GM18526 (cell line): ENCODE data around the gene QSOX1.

ENCODE experiments used
- POLR2A ChIP-seq: IDR thresholded peaks from 3 replicates; pipeline ENCODE4 v1.6.1; 2011; ENCODE audit not compliant: insufficient read length; ENCODE audit errors: extremely low read depth

The QSOX1 gene

DNA sequence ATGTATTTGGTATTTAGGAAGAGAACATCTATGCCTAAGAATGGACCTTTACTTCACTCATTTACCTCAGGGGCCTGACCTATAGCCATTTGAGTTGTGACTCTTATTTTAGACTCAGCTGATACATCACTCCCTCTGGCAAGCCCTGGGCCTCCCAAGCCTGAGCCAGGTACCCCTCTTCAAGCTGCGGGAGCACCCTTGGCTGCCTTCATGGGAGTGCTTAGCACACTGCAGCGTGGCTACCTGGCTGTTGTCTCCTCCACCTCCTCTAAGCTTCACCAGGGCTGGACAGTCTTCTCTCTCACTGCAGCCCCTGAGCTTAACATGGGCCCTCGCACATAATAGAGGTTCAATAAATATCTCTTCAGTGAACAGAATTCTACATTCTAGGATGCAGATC lies 51.9 kb downstream of the QSOX1 start:
- TF ChIP-seq POLR2A, result no peak

- TF ChIP-seq POLR2A, result no peak
Measured at GRCh38 chr1:180208264-180208663, 53.6 kb downstream of the QSOX1 start.

GRCh38 chr1:180210008-180210620 lies 55.4 kb downstream of the QSOX1 start:
- TF ChIP-seq POLR2A, result no peak

GRCh38 chr1:180211156-180211859 lies 56.6 kb downstream of the QSOX1 start:
- TF ChIP-seq POLR2A, result no peak

GRCh38 chr1:180211860-180212229 lies 57.2 kb downstream of the QSOX1 start:
- TF ChIP-seq POLR2A, result no peak

DNA sequence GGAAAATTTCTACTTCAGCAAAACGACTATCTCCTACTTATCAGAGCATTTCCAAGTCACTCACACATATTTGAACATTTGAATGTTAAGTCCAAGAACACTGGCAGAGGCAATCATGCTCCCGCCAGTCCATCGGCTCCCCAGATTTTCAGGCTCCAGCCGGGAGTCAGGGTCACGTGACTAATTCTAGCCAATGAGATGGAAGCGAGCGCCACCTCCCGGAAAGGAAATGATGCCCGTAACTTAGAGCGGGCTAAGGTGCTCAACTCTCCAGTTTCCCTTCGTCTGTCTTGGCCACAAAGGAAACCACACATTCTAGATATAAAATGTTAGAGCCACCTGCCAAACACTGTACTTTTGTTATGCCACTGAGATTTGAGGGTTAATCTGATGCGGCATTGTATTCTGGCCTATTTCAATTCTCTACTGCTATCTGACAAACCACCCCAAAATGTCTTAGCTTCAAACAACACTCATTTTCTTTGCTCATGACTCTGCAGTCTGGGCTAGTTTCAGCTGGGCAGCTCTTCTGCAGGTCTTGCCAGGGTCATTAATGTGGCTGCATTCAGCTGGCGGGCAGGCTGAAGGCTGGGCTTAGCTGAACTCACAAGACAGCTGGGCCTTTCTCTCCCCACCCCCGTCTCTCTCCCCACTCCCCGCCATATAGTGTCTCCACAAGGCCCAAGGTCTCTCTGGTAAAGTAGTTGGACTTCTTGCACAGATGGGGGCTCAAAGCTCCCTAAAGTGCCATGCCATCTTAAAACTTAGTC lies 58.9 kb downstream of the QSOX1 start:
- no peak for TF ChIP-seq POLR2A

DNA sequence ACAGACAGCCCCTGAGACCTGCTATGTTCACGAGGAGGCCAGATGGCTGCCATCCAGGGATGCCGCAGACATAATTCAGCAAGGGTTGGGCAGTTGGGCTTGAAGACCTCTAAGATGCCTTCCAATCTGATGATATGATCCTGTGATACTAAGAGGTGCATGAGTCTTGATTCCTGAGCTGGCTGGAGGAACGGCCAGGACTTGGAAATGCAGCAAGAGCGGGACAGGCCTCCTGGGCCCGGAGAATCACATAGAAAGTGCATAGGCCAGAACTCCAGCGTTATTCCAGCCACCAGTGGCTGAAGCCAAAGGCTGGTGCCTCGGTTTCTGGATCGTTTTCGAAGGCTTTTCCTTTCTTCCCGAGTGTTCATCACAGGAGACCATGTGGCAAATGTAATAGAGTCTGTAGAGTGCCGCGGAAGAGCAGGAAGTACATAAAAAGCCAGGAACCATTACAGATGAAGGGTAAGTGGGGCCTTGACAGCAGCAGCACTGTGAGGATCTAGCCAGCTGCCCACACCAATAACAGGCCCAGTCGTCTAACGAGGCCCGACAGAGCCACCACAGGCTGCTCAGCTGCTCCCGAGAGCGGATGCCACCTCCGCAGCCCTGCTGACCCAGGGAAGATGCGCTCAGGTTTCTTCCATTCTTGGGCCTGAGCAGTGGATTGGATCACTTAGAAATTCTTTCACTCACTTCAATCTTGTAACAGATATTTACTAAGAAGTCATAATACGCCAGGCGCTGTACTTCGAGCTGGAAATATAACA lies 61.4 kb downstream of the QSOX1 start:
- no peak for TF ChIP-seq POLR2A

- TF ChIP-seq POLR2A, result no peak
Measured at GRCh38 chr1:180217006-180217405, 62.3 kb downstream of the QSOX1 start.

GRCh38 chr1:180218806-180219765 lies 64.4 kb downstream of the QSOX1 start:
- TF ChIP-seq POLR2A, result no peak

GRCh38 chr1:180219776-180220175 lies 65.1 kb downstream of the QSOX1 start:
- no peak for TF ChIP-seq POLR2A

DNA sequence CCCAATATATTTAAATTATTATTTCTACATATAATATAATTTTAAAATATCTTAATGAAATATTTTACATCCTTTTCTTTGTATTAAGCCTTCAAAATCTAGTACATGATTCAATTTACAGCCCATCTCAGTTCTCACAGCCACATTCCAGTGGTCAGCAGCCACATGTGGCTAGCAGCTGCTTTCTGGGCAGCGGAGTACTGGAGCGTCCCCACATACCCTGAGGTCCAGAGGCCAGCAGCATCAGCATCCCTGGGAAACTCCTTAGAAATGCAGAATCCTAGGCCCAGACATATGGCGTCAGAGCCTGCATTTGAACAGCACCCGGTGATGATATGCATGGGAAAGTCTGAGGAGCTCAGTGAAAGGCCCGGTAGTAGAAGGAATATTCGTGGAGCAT lies 66.8 kb downstream of the QSOX1 start:
- TF ChIP-seq POLR2A, result no peak

GRCh38 chr1:180224902-180225301 lies 70.2 kb downstream of the QSOX1 start:
- no peak for TF ChIP-seq POLR2A

GRCh38 chr1:180225403-180225802 lies 70.7 kb downstream of the QSOX1 start:
- no peak for TF ChIP-seq POLR2A

- TF ChIP-seq POLR2A, result no peak
Measured at GRCh38 chr1:180227861-180228647, 73.4 kb downstream of the QSOX1 start.
